Left cardiac atrium (tissue), 4 donors: ENCODE measurements around the gene TLE6. TPM values are rescaled to one million over a fixed set of nuclear protein-coding genes. Genes with fewer than 3 reads are reported as not detected.
"Not testable (repeated sequence)": the region's sequence is repeated elsewhere in the genome, so short reads cannot be mapped to it uniquely, and the experiment has no call there.

ENCODE experiments used
- ATAC-seq, 2 donors: fragments of 200-7000 bp; cut with Tn5 transposase; one replicate each; pipeline ENCODE4 v1.9.1; 2020; ENCODE audit warnings: mild to moderate bottlenecking in 2 of 2, moderate library complexity in 2 of 2
- DNase-seq: peaks from one replicate; pipeline ENCODE4 v3.0.0-alpha.2; 2020
- intact Hi-C, 2 donors: fragments of 100-400 bp; cut with DNase I; formaldehyde crosslinking; loops; one replicate each; pipeline versions ENCODE4 v1.14.1 to v1.15.1; 2022 to 2023
- total RNA-seq, 2 donors: library from RNA; stranded (reverse); fragmentation: NEBNext Ultra II Directional; extraction: Animal tissue kit (Norgen Biotek cat#: 25700); gene quantifications; one replicate each; pipeline ENCODE4 v1.2.1, GENCODE V29; 2021
- donor health status: DM: no; HTN: yes; CAD: no.
- donor health status: DM: no; HTN: yes; CAD: no; lungs with severe emphysema.
- donor health status: DM: yes; HTN: yes; CAD: no.
- donor health status: Dilated cardiomyopathy.

The TLE6 gene
- total RNA-seq, 2 donors from 2014 or later: 0.65 to 1.9 TPM

DNA sequence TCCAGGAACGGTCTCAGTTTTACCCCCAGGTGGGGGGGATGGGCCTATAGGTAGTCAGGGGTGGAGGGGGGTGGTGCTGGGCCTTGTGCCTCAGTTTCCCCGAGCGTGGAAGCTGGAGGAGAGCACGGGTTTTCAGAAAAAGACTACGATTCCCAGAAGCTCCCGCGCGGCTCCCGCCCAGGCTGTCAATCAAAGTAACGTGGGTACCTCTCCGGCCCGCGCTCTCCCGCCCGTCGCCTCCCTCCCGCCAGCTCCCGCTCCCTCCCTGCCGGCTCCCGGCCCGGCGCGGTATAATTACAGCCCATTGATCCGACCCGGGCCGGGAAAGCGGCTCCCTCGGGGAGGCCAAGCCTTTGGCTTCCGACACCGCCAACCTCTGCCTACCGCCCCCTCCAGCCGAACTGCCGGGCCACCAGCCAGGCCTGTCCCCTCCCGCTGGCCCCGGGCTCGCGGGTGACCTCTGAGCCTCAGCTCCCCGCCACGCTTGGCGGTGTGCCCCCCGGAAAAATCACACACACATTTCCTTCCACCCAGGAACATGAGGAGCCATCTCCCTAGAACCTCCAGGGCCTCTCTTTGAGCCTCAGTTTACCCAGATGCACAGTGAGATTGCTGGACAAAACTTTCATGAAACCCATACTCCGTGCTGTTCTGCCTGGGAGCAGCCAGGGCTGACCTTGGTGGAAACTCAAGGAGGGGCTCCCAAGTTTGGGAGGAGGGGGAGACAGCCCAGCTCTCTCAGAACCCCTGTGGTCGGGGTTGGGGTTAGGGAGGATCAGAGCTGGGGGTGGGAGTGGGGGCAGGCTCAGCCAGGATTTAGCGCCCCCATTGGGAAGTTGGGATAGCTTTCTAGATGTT is 59.0 kb downstream of the TLE6 start:
- DNase-seq (peak; percentile 95), ATAC-seq (peak; percentile 86 to 93)
- intact Hi-C loops: loop anchor here in 1 of 2 donors (10.0 kb wide), 1 partner anchor 52 kb away; no protein-coding TSS in a partner anchor

- intact Hi-C loops: loop anchor here in 1 of 2 donors (10.0 kb wide), 1 partner anchor 52 kb away; no protein-coding TSS in a partner anchor
- not testable (repeated sequence) for DNase-seq, ATAC-seq
Observed at GRCh38 chr19:3036977-3037544, 59.7 kb downstream of the TLE6 start.

DNA sequence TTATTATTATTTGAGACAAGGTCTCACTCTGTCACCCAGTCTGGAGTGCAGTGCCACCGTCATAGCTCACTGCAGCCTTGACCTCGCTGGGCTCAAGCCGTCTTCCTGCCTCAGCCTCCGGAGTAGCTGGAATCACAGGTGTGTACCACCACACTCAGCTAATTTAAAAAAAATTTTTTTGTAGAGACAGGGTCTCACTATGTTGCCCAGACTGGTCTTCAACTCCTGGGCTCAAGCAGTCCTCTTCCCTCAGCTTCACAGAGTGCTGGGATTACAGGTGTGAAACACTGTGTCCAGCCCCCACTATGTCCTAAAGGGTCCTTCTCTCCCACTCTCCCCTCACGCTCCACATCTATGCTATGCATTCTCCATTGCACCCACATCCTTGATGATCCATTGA is 60.9 kb downstream of the TLE6 start:
- no peak for DNase-seq
- intact Hi-C loops: loop anchor here in 1 of 2 donors (10.0 kb wide), 1 partner anchor 53 kb away; no protein-coding TSS in a partner anchor
- no peak for ATAC-seq

DNA sequence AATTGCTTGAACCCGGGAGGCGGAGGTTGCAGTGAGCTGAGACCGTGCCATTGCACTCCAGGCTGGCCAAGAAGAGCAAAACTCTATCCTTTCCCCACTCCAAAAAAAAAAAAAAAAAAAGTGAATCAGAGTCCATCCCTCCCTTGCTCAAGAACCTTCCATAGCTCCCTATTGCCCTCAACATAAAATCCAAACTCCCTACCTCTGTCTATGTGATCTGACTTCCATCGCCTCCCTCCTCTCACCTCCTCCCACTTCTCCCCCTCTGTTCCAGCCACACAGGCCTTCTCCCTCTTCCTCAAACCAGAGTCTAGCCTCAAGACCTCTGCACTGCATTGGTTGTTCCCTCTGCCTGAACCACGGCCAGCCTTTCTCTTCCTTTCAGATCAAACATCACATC is 61.8 kb downstream of the TLE6 start:
- DNase-seq (no peak), ATAC-seq (no peak)
- intact Hi-C loops: loop anchor here in 1 of 2 donors (10.0 kb wide), 1 partner anchor 54 kb away; no protein-coding TSS in a partner anchor

GRCh38 chr19:3039641-3040077 is 62.3 kb downstream of the TLE6 start:
- ATAC-seq (no peak), DNase-seq (no peak)
- intact Hi-C loops: loop anchor here in 1 of 2 donors (10.0 kb wide), 1 partner anchor 55 kb away; no protein-coding TSS in a partner anchor

DNA sequence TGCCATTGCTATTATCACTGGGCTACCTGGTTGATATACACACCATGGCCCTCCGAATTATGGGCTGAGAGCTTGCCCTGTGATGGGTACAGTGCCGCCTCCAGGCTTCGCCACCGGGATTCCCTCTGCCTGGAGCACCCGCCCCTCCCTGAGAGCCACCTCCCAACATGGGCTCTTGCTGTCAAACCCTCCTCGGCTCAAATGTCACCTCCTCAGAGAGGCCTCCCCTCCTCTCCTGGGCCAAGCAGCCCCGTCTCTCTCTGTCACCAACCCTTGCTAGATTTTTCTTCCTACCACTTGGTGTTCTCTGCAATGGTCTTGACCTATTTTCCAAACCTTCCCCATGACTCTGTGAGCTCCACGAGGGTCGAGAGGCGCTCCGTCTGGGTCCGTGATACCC is 64.0 kb downstream of the TLE6 start:
- DNase-seq: no peak
- intact Hi-C loops: no loop called here
- no peak for ATAC-seq

DNA sequence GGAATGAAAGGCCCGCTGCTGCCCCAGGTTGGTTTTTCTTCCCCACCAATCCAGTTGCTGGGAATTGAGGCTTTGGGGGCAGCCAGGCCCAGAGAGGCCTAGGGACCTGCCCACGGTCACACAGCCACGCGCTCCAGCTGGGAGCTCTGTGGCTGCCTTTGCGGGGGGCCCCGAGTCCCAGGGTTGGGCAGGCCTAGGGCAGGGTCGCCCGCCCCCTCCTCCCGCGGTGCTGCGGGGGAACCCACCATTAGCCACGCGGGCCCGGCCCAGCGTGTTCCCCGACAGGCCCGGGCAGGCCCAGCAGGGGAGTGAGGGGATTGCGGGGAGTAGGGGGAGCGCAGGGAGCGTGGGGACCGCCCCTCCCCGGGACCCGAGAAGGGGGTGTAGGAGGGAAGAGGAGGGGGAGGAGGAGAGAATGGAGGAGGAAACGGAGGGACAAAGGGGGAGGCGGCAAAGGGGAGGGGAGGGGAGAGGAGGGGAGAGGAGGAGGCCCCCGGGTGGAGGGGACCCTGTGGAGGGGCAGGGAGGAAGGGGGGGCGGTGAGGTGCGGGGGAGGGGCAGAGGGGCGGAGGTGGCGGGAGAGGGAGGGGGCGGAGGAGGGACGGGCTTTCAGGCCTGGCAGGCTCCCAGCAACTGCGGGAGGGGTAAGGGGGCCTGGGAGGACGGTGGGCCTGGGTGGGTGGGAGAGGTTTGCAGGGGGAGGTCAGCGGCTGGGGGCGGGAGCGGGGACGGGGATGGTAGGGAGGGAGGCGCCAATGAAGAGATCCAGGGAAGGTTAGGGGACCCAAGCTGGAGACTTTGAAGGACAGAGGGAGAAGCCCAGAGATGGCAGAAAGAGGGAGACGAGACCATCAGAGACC is 64.6 kb downstream of the TLE6 start:
- intact Hi-C loops: no loop called here
- DNase-seq: no peak
- ATAC-seq: peak in 1 of 2 donors; percentile 19

DNA sequence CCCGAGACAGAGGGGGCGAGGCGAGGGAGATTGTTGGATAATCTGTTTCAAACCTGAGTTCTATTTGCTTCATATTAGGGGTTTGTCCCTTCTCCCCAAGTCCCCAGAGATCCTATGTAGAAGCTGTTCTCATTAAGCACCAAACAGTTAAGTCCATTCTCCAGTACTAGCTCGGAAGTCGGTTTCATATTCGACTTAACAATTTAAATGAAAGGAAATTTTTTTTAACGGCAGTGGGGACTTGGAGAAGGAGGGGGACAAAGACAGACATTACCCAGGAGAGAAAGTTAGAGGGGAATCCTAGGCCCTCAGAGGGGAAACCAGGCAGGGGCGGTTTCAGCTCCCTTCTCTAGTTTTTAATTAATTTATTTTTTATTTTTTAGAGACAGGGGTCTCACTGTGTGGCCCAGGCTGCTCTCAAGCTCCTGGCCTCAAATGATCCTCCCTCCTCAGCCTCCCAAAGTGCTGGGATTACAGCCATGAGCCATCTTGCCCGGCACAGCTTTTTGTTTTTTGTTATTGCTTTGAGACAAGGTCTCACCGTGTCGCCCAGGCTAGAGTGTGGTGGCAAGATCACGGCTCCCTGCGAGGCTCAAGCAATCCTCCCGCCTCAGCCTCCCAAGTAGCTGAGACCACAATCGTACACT is 65.4 kb downstream of the TLE6 start:
- DNase-seq: no peak
- intact Hi-C loops: no loop called here
- ATAC-seq: no peak

Other genes starting within 250 kb of the TLE6 start
- 10 to 100 TPM; 21.9 to 25.5 TPM for gene SLC39A3, start 237.5 kb upstream of the TLE6 start, total RNA-seq
- 10 to 100 TPM; 52.5 to 88.1 TPM for gene SGTA, start 194.3 kb upstream of the TLE6 start, total RNA-seq
- 10 to 100 TPM; 48.4 to 74.5 TPM for gene THOP1, start 192.1 kb upstream of the TLE6 start, total RNA-seq
- gene ZNF554, start 157.7 kb upstream of the TLE6 start, total RNA-seq: 1 to 10 TPM; 4.1 to 4.8 TPM
- gene ZNF555, start 136.1 kb upstream of the TLE6 start, total RNA-seq: 10 to 100 TPM in 1 of 2 donors, 1 to 10 TPM in 1; 6.7 to 10.7 TPM
- gene ZNF556, start 110.2 kb upstream of the TLE6 start, total RNA-seq: not detected
- 1 to 10 TPM; 2.2 to 2.9 TPM for gene ZNF57, start 76.6 kb upstream of the TLE6 start, total RNA-seq
- 1 to 10 TPM; 2.7 to 3.5 TPM for gene ZNF77, start 32.6 kb upstream of the TLE6 start, total RNA-seq
- 10 to 100 TPM; 61.0 to 66.7 TPM for gene TLE2, start 51.7 kb downstream of the TLE6 start, total RNA-seq
- gene TLE5, start 84.9 kb downstream of the TLE6 start, total RNA-seq: 100 to 1,000 TPM; 698 to 715 TPM
- 10 to 100 TPM; 55.1 to 64.3 TPM for gene GNA11, start 116.8 kb downstream of the TLE6 start, total RNA-seq
- 1 to 10 TPM; 4.3 to 6.1 TPM for gene GNA15, start 158.5 kb downstream of the TLE6 start, total RNA-seq
- 1 to 10 TPM; 1.5 to 1.6 TPM for gene S1PR4, start 201.2 kb downstream of the TLE6 start, total RNA-seq
- gene NCLN, start 208.4 kb downstream of the TLE6 start, total RNA-seq: 10 to 100 TPM; 32.8 to 48.9 TPM
- gene CELF5, start 247.1 kb downstream of the TLE6 start, total RNA-seq: under 1 TPM in 1 of 2 donors, not detected in 1; 0.16 TPM